ENCODE measurements around the gene TES.

The TES gene

DNA sequence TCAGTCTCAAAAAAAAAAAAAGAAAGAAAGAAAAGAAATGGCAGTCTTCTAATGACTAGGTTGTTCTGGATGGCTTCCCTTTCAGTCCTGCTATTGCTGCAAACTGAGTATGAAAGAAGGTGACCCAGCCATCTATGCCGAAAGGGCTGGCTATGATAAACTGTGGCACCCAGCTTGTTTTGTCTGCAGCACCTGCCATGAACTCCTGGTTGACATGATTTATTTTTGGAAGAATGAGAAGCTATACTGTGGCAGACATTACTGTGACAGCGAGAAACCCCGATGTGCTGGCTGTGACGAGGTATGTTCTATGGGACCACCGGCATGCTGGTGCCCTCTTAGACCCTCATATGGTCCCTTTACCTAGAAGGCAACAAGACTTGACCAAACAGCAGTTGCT is 41.3 kb downstream of the TES start:
- DNase-seq: no peak

DNA sequence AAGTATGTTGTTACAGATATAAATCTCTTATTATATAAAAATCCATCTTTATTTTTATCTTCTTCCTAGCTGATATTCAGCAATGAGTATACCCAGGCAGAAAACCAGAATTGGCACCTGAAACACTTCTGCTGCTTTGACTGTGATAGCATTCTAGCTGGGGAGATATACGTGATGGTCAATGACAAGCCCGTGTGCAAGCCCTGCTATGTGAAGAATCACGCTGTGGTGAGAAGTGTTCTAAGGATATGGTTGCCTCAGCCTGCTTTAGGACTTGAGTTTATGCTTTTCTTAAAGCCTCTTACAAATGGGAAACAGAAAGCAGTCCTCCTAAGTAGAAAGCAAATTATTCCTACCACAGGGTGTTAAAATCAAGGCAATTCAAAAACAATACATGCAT is 41.9 kb downstream of the TES start:
- DNase-seq: no peak

DNA sequence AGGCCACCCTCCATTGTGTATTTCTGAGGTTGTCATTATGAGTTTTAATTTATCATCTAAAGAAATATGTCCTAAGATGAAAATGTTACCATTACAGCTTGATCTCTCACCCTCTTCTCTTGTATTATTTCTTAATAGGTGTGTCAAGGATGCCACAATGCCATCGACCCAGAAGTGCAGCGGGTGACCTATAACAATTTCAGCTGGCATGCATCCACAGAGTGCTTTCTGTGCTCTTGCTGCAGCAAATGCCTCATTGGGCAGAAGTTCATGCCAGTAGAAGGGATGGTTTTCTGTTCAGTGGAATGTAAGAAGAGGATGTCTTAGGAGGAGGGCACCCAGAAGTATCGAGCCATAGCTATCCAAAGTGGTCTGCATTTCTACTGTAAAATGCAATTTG is 46.8 kb downstream of the TES start:
- no peak for DNase-seq

GRCh38 chr7:116258734-116259133 is 48.4 kb downstream of the TES start:
- DNase-seq: no peak

GRCh38 chr7:116259156-116259870 is 49.0 kb downstream of the TES start:
- DNase-seq: no peak

GRCh38 chr7:116259871-116260440 is 49.6 kb downstream of the TES start:
- no peak for DNase-seq

GRCh38 chr7:116261904-116262303 is 51.6 kb downstream of the TES start:
- no peak for DNase-seq

DNA sequence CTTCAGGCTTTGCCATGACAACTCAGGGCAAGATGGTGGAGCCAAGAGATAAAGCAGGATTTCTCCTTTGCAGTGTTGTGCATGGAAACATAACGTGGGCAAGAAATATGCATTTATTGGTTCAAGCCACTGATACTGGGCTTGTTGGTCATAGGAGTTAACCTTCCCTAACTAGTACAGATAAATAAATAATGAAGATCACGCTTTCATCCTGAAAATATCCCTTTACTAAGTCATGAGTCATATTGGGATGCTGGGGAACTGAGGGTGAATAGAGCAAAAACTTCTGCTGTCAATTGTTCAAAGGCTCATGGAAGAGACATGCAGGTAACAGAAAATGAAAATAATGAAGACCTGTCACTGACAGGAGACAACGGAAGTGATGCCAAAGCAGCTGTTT is 55.5 kb downstream of the TES start:
- no peak for DNase-seq

DNA sequence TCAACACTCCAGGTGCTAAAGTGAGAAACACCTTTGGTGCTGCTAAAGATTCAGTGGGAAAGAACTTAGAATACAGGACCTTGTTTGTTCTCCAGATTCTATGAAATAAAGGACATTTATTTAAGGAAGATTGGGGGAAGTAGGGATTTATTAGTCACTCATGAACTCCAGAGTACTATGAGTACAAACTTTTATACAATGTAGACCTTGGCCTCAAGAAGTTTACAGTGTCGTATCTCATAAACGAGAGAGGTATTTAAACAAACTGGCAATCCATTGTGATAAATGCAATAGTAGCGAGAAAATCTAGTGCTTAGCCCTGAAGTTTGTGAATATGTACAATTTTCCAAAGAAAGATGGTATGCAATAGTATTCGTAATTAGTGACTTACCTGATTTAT is 59.1 kb downstream of the TES start:
- no peak for DNase-seq

DNA sequence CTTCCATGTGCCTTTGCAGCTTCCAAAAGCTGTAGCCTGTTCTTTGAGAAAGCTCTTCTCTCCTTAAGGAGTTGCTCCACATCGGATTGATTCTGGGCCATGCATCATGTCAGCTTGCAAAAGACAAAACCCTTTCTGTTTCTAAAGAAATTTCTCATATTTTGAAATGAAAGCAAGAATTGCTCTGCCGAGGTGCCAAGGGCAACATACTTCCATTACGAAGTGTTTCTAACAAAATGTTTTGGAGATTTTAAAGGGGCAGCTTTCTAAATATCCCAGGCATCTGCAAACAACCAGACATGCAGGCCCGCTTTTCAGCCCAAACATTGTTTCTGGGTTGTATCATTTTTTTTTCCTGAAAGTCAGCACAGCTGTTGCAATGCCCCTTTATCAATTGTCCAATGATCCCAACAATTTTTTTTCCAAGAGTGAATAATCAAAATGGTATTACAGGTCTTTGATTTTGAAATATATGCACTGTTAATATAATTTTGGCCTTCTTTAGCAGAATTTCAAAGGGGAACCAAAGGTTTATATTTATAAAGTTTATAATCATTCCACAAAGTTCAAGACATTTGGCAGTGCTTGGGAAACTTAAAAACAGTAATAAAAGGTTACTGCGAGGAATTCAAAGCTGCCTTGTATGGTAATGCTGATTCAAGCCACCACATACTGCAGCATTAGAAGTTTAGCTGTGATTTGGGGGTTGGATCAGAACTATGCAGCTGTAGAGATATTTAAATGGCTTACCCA is 61.0 kb downstream of the TES start:
- no peak for DNase-seq

DNA sequence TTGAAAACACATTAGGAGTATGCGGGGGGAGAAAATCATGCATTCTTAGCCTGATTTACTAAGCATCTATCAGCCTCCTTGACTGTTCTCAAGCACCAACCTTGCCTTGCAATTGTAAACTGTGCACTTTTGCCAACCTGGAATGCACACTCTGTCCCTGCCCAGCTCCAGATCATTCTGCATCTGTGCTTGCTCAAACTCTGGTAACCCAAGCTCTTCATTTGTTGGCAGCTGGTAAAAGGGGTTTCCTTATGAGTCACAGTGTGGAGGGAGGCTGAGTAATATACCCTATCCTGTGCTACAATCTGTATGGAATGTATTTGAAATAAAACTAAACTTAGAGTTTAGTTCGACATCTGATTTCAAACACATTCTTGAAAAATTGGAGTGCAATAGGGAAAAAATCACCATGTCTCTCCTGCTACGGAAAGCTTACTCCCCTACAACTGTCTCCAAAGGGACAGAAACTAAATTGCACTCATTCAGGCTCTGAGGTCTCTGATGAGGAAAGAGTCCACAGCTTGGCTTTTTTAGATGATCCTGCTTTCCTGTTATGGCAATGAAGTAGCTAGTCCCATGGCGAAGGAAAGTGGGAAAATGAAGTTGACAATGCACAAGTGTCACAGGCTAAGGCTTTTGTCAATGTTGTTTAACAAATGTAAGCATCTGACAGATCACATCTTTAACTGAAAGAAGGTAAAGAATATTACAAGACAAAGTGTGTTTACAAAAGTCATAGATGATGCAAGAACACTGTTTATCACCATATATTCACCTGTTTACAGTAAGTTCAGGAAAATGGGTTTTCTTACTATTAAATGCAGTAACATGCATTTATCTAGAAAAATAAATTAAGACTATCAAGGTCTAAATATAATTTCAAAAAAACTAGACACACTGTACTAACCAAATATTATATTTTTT is 61.9 kb downstream of the TES start:
- DNase-seq: no peak

- no peak for DNase-seq
Observed at GRCh38 chr7:116273283-116273917, 63.1 kb downstream of the TES start.

- DNase-seq: no peak
Observed at GRCh38 chr7:116273918-116274301, 63.6 kb downstream of the TES start.

- DNase-seq: no peak
Observed at GRCh38 chr7:116277070-116277469, 66.7 kb downstream of the TES start.

DNA sequence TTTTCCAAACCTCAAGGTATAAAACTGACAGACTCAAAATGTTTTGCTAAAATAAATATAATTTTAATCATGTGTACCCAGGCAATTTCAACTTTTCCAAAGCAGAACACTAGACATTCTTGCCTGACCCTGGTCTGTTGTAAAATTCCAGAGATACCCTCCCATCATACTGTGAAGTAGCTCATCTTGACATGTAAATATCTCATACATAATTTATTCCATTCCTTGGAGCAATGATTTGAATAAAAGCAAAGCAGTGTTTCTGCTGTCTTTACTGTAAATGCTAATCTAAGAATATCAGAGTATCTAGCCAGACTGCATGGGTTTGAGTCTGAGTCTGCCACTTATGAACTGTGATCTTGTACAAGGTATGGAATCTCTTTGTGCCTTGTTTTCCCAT is 68.9 kb downstream of the TES start:
- no peak for DNase-seq

DNA sequence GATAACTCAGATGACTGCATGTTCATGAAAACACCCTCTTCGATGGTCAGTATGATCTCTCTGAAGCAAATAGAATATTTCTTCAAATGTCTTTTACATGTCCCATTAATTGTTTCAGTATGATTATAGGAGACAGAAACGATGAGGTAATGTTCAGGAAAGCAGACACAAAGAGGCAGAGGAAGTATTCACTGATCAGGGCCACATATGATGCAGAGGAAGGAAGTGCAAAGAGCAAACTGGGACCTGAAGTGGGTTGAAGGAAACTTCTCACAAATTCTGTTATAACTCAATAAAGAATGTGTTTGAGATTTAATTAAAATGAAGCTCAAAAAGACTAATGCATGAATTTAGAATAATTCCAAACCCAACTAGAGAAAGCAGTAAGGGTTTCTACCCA is 70.5 kb downstream of the TES start:
- DNase-seq: no peak

DNA sequence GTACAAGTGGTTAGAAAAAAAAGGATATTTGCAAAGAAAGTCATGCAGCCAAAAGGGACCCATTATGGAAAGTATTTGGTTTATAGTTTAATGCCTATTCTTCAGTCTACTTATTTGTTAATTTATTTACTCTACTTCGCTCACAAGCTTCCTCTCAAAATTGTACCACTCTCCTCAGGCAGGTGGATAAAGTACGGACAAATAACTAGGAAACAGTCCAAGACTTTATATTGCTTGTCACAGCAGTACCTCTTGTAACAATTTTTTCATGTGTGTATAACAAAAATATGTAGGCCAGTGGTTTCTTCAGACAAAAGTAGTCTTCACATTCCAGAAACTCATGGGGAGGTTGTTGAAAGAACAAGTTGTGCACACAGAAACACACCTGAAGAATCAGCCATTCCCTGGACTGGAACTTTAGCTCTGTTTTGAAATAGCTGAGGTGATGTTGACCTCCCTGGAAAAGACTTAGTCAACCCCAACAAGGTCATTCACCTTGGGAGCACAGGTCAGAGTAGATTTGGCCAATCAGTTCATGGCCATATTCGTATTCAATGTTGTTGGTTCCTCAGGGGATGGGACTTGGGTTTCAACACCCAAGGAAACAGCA is 73.4 kb downstream of the TES start:
- no peak for DNase-seq

DNA sequence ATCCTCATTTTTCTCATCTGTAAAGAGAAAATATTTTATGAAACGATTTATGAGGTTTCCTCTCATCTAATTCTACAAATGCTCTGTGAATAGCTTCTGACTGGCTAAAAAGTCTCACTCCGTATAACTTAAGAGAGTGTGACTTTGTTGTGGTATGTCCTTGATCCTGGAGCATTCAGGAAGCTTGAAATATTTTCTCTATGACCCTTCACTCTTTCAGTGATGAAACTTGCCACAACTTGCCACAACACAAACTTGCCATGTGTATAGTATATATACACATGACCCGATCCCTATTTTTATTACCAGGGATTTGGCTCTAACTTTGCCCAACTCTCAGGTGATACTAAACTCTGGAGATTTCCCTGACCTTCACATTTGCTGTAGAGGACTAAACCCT is 74.1 kb downstream of the TES start:
- DNase-seq: no peak

- DNase-seq: no peak
Observed at GRCh38 chr7:116285252-116285651, 74.9 kb downstream of the TES start.

DNA sequence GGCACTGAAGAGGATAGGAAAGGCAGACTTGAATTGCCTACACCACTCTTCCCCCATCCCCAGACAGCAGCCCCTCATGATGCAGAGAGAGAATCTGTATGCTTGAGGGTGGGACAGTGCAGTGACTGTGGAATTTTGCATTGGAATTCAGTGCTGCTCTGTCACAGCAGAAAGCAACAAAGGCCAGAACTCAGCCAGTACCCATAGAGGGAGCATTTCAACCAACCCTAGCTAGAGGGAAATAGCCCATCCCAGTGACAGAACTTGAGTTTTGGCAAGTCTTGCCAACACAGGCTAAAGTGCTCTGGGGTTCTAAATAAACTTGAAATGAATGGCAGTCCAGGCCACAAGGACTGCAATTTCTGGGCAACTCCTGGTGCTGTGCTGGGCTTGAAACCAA is 80.4 kb downstream of the TES start:
- DNase-seq: no peak

- DNase-seq: no peak
Observed at GRCh38 chr7:116291937-116292336, 81.6 kb downstream of the TES start.

- DNase-seq: no peak
Observed at GRCh38 chr7:116292381-116292780, 82.0 kb downstream of the TES start.

All from activated CD8-positive, alpha-beta memory T cell treated with anti-CD3 and anti-CD28 coated beads for 24 hours (primary cell).